GM12864 (cell line): Measurements from ENCODE around the gene PPM1L.
"Not testable (repeated sequence)": the region's sequence is repeated elsewhere in the genome, so short reads cannot be mapped to it uniquely, and the experiment has no call there.

Source experiments
- DNase-seq: peaks from one replicate; pipeline ENCODE4 v3.0.0-alpha.2; 2011; ENCODE audit warnings: low read depth
- H3K4me3 ChIP-seq: 2 replicates; pipeline ENCODE4 v1.5.1; 2011; ENCODE audit warnings: mild to moderate bottlenecking, low read depth, low read length, control low read depth
- TF ChIP-seq, protein P1 (sequence below): IDR thresholded peaks from 2 replicates; pipeline ENCODE4 v1.5.1; 2011; ENCODE audit warnings: low read depth, mild to moderate bottlenecking, moderate library complexity, low read length, control low read depth, inconsistent platforms; ENCODE audit errors: missing control alignments

PPM1L gene

DNA sequence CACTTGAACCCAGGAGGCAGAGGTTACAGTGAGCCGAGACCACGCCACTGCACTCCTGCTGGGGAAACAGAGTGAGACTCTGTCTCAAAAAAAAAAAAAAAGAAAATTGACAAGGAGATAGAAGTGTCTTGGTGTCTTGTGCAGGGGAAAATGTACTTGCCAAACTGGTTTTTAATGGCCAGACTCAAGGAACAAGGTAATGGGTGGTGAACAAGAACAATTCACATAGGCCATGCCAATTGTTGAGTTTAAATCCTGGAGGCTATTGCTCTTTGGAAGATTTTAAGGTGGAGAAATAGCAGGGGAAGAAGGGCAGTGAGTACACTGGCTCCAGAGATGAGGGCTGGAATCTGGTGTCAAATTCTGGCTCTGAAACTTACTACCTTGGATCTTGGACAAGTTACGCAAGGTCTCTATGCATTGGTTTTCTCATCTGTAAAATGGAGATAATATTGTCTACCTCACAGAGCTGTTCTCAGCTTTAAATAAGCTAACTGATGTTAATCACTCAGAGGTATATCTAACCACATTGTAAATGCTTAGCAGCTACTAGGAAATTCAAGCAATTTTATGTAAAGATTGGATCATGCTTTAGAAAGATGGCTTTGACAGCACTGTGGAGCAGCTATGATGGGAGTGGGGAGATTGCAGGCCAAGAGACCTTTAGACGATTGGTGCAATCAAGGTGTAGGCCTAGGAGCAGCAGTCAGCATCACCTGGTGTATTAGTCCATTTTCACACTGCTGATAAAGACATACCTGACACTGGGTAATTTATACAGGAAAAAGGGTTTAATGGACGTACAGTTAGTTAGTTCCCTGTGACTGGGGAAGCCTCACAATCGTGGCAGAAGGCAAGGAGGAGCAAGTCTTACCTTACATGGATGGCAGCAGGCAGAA is 270.8 kb downstream of the PPM1L start:
- TF ChIP-seq, protein P1, sequence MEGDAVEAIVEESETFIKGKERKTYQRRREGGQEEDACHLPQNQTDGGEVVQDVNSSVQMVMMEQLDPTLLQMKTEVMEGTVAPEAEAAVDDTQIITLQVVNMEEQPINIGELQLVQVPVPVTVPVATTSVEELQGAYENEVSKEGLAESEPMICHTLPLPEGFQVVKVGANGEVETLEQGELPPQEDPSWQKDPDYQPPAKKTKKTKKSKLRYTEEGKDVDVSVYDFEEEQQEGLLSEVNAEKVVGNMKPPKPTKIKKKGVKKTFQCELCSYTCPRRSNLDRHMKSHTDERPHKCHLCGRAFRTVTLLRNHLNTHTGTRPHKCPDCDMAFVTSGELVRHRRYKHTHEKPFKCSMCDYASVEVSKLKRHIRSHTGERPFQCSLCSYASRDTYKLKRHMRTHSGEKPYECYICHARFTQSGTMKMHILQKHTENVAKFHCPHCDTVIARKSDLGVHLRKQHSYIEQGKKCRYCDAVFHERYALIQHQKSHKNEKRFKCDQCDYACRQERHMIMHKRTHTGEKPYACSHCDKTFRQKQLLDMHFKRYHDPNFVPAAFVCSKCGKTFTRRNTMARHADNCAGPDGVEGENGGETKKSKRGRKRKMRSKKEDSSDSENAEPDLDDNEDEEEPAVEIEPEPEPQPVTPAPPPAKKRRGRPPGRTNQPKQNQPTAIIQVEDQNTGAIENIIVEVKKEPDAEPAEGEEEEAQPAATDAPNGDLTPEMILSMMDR = no peak
- DNase-seq = no peak
- no peak overlapping the region for H3K4me3 ChIP-seq

DNA sequence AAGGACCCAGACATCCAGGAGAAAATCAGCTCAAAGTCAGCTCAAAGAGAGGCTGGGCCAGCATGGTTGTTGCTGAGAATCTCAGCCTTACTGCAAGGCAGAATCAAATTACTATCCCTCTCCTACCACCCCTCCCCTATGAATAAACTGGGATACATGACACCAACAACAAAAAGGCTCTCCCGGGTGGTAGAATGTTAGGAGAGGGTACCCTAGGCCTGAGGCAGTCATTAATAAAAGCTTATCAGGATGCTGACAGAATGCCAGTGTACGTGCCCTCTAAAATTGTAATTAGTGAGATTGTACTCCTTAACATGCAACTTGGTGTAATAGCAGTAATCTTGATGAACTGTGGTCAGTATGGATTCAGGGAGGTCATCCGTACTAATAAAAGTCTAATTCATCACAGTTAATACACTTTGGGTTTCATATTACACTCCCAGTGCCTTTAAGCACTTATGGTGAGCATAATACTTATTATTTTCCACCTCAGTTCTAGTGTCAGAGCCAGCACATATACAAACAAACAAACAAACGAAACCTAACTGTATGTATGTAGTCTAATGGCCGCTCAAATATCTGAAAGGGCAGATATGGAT is 272.6 kb downstream of the PPM1L start:
- TF ChIP-seq, protein P1 = no peak
- no peak overlapping the region for H3K4me3 ChIP-seq
- no peak for DNase-seq

DNA sequence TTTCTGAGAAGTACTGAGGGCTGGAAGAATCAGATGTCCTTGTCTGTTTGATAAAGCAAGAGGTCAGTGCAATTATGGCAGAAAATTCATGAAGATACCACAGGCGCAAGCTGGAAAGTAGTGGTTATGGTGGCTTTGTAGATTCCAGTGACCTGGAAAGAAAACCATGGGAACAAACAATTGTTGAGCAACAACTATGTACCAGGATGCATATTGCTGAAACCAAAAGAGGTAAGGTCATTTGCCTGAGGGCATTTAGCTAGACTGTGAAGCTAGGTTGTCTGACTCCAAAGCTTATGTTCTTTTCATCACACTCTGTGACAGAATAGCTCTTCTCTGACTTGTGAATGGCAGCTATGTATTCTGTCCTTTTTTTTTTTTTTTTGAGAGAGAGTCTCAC is 275.1 kb downstream of the PPM1L start:
- no peak for DNase-seq
- no peak overlapping the region for H3K4me3 ChIP-seq
- TF ChIP-seq, protein P1 = no peak

DNA sequence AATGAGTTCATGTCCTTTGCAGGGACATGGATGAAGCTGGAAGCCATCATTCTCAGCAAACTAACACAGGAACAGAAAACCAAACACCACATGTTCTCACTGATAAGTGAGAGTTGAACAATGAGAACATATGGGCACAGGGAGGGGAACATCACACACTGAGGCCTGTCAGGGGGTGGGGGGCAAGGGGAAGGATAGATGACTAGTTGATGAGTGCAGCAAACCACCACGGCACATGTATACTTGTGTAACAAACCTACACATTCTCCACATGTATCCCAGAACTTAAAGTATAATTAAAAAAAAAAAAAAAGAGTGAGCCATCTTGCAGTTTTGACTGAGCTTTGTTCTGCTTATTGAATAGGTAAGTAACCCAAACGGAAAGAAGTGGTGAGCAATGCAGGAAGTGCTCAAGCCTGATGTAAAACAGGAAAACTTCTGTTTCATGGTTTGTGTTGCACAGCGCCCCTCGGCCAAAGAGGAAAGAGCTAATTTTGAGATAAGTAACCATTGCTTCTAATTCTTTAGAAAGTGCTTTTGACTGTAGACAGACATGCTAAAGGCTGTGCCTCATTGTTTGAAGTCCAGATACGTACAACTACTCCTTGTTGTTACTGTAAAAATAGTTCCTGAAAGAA is 279.0 kb downstream of the PPM1L start:
- peak; percentile 40 for DNase-seq
- not testable (repeated sequence) for H3K4me3 ChIP-seq

DNA sequence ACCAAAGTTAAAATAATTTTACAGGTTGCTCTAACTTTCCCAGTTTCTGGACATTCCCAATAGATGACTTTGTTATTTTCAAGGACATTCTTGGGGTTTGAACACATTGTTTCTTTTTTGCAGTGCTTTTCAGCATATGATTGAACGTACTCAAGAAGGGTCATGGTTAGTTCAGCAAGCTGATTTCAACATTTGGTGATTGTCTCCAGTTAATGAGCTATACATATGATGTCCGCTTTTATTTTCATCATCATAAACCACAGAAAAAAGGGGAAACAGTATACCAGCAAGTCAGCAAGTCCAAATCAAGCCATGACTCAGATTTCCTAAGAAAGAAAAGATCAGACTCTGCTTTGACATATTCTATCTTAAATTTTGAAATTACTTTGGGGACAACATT is 279.7 kb downstream of the PPM1L start:
- H3K4me3 ChIP-seq = no peak overlapping the region
- no peak for DNase-seq
- TF ChIP-seq, protein P1 = no peak

DNA sequence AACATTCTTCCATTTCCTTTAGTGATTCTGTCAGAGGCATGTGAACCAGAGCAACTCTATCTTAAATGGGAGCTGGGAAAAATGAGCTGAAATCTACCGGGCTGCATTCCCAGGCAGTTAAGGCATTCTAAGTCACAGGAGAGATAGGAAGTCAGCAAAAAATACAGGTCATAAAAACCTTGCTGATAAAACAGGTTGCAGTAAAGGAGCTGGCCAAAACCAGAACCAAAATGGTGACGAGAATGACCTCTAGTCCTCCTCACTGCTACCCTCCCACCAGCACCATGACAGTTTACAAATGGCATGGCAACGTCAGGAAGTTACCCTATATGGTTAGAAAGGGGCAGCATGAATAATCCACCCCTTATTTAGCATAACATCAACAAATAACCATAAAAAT is 282.7 kb downstream of the PPM1L start:
- H3K4me3 ChIP-seq = no peak overlapping the region
- no peak for DNase-seq
- TF ChIP-seq, protein P1 = no peak

DNA sequence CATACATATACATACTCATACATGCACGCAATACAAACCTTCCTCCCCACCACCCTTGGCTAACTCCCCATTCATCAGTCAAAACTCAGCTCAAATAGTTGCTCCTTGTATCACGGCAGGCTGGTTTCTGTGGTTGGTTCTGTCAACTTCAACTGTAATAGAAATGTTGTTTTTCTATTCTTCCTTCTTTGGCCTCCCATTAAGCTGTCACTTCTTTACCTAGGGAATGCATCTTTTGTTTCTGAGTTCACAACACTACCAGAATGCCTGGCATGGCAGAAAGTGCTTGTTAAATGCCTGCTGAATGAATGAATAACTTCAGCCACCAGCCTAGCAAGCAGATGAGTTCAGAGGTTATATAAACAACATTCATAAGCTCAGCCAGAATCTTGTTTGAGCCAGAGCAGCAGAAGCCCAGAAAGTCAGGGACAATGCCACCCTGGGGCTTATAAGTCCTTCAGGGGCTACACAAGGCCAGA is 286.0 kb downstream of the PPM1L start:
- DNase-seq = peak; percentile 18
- TF ChIP-seq, protein P1 = no peak
- H3K4me3 ChIP-seq = no peak overlapping the region
